Hindlimb muscle (tissue), 1 donor: ENCODE data around the gene SLC9A8. TPM values are rescaled to one million over a fixed set of nuclear protein-coding genes. Genes with fewer than 3 reads are reported as not detected.
"Not testable (repeated sequence)": the region's sequence is repeated elsewhere in the genome, so short reads cannot be mapped to it uniquely, and the experiment has no call there.

Experiments used
- DNase-seq: peaks from one replicate; pipeline ENCODE4 v3.0.0-alpha.2; 2013
- polyA plus RNA-seq: library from polyadenylated mRNA; unstranded; fragments of 120-200 nt; gene quantifications from one replicate; pipeline ENCODE4 v1.2.1, GENCODE V29; 2013; ENCODE audit not compliant: insufficient read length

SLC9A8 gene
- polyA plus RNA-seq, 1 donor = 6.7 TPM

DNA sequence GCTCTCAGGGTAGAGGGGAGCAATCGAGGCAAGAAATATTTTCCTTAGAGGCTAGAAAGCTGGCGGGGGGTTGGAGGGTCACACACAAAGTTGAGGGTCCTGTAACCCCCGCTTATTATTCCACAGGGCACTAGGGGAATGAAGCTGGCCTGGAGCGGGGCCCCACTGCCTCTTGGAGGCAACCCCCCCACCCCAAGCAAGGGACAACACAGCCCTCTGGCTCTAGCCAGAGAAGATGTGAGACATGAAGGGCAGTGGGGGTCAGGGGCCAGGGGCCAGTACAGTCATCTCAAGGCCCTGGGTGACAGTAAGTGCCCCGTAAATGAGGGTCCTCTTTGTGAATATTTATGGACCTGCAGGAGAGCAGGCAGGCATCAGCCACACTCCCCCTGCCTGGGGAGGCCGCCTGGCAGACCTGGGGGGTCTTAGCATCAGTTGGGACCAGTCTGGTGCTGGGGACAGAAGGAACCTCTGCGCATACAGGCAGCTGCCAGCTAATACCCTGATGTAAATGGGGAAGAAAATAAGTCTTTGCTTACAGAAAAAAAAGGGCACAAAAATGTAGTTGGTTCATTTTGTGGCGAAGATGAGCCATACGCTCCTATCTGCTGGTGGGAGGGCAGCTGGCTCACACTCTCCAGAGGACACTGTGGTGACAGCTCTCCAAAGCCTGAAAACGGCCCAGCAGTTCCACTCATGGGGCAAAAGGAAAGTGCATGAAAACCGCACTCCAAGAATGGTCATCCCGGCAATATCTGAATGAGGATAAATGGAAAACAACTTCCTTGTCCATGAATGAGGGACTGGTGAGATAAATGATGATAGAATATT, 80.8 kb downstream of the SLC9A8 start:
- no peak for DNase-seq

DNA sequence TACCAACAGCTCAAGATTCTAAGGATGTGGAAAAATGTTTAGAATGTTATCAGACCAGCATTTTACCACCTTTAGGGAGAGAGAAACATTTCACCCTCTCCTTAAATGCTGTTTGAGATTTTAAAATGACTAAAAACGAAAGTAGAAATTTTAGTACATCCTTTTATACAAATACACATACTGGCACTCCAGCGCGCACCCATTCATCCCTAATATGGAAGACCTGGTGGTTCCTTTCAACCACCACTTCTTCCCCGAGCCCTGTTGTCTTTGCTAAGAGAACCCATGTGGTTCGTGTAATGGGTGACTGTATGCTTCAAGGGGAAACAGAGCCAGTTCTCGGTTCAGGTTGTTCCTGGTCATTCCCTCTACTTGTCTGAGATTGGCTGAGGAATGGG, 81.4 kb downstream of the SLC9A8 start:
- no peak for DNase-seq

DNA sequence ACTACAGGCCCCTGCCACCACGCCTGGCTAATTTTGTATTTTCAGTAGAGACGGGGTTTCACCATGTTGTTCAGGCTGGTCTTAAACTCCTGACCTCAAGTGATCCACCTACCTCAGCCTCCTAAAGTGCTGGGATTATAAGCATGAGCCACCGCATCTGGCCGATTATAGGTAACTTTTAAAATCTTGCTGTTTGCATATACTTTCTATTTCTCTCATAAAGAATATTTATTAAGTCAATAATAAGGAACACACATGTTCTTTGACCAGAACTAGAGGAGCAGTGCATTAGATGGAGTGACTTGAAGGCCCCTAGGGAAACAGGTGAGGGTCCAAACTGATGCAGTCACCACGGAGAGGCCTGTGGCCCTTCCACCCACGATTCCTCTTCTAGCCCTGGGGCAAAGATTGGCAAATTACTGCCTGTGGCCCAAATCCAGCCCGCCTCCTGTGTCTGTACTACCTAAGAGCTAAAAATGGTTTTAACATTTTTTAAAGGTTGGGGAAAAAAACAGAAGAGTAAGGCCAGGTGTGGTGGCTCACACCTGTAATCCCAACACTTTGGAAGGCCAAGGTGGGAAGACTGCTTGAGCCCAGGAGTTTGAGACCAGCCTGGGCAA, 83.0 kb downstream of the SLC9A8 start:
- not testable (repeated sequence) for DNase-seq

DNA sequence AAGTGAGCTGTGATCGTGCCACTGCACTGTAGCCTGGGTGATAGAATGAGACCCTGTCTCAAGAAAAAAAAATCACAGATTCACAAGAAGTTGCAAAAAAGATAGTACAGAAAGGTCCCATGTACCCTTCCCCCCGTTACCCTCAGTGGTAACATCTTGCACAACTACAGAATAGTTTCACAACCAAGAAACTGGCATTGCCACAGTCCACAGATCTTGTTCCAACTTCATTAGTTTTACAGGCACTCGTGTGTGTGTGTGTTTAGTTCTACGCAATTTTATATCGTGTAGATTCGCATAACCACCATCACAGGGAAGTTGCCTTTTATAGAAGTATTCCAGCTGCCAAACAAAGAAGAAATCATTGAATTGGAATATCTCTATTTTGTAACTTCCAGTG, 83.6 kb downstream of the SLC9A8 start:
- DNase-seq = no peak

DNA sequence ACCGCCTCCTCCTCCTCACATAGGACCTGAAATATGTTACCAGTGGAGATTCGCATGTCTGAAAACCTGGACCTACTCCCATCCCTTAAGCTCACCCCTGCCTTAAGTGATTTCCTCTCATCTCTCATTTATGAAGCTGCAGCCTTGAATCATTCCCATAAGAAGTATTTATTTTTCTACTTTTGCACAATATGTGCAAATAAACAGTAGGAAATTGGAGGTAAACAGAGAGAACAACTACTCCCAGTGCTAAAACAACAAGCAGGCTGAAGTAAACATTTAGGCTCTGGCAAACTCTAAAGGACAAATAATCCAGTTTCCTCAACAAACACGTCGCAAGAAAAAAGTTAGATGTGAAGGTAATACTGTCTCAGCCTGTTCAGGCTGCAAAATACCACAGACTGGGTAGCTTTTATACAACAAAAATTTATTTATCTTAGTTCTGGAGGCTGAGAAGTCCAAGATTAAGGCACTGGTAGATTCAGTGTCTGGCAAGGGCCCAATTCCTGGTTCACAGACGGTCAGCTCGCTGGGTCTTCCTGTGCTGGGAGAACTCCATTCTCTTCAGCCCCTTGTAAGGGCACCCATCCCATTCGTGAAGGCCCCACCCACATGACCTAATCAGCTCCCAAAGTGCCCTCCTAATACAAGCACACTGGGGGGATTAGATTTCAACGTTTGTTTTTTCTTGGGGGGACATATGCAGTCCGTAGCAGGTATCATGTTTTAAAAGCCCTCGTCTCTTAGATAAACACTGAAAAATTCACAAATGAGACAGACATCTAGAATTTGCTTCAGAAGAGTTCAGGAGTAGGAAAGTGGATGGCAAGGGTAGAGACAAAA, 87.1 kb downstream of the SLC9A8 start:
- no peak for DNase-seq

DNA sequence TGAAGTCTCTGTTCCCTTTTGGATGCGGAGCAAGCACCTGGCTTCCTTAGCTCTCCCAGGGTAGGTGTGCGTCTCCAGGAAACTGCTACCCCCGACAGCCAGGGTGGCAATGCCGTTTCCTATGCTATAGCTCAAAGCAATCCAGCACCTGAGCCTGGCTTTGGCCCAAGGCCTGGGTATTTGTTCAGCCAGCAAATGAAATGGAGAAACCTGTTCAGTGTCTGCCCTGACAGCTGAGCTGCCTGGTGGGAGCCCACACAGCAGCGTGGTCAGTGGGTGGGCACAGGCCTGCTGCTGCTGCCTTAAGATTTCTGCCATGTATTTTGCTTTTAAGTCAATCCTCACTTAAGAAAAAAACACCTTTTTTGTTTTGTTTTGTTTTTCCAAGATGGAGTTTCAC, 89.0 kb downstream of the SLC9A8 start:
- DNase-seq = no peak

DNA sequence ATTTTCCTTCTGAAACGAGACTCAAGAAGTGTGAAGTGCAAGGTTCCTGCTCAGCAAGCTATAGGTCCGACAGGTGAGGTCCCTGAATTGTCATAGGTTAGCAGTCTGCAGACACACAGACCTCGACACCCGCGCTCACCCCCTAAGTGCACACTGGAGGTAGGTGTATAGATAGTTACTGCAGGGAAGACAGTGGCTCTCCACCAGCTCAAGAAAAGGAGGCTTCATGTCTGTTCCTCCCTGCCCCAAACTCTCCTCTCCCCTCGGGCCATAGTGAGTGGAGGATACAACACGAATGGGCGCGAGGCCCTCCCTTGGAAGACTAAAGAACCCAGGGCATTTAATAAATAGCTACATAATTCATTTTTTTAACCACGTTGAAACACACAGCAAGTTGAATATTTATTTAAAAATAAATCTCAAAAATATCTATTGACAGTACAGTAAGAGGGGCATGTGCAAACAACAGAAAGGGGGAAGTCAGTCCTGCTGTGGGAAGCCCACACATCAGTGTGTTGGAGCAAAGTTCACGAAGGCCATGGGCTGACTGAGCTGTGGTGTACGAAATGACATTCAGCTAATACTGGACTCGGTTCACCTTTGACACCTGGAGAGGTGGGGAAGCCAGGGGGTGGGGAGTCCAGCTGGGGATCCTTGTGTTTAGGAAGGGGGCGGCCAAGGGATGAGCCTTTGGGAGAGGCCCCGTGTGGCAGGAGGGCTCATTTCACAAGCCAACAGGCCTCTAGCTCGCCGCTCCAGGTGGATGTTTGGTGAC, 92.0 kb downstream of the SLC9A8 start:
- no peak for DNase-seq

DNA sequence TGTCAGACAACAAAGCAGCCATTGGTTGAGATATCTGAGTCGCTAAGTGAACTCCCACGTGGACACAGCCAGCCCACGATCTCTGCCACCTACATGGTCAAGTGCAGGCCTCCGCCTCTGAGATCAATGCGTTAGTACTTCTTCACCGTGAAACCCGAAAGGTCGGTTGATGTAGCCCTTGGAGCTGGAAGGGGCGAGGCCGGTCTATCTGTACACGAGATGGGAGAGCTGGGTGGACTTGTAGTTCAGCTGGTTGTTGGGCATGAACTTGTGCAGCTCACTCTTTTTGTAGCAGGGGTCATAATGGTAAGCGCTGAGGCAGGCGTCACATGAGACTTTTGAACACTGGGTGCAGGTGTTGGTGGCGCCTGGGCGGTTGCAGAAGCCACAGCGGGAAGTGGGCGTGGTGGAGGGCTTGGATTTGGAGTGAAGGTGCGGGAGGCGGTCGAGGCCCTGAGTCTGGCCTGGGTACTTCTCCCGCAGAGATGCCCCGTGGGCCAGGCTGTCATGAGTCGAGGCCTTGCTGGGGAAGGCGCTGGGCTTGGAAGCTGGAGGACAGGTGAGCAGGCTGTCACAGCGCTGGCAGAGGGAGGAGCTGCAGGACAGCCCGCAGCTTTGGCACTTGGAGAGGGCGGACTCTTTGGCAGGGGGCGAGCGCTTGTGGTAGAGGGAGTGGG, 92.9 kb downstream of the SLC9A8 start:
- no peak for DNase-seq

DNA sequence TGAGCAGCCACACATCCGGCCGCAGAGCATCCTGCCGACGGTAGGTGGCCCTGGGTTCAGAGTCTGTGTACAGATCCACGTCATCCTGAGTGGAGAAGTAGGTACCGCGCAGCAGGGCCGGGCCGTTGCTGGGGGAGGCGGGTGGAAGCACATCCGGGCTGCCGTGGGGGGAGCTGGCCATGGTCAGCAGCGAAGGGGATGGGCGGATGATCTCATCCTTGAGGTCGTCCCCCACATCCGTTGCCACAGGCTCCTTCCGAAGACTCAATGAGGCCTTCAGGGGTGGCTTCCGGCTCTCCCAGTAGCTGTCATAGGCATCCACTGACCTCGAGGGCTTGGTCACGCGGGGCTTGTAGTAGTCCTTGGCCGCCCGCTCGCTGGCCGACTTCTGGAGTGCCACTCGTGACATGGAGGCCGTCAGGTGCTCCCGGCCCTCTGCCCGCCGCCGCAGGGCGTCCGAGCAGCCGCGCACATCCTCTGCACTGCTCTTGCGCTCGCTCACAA, 93.5 kb downstream of the SLC9A8 start:
- DNase-seq = no peak

DNA sequence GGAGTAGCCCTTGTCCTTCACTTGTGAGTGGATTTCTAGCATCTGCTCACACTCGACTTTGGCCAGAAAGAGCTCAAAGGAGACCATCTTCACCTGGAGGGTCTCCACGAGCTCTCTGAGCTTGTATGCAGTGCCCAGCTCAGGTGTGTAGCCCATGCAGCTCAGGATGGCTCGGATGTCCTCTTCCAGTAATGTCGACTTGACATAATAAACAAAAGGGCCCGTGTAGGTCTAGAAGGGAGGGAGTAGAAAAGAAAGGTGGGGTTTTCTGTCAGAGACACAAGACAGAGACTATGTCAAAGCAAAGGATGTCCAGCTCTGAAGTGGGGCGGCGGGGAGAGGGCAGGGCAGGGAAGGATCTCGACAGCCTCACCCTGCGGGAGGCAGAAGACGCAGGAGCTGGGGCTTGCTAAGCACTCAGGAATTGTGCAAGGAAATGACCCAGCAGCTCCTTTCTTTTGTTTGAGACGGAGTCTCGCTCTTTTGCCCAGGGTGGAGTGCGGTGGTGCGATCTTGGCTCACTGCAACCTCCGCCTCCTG, 94.1 kb downstream of the SLC9A8 start:
- no peak for DNase-seq

DNA sequence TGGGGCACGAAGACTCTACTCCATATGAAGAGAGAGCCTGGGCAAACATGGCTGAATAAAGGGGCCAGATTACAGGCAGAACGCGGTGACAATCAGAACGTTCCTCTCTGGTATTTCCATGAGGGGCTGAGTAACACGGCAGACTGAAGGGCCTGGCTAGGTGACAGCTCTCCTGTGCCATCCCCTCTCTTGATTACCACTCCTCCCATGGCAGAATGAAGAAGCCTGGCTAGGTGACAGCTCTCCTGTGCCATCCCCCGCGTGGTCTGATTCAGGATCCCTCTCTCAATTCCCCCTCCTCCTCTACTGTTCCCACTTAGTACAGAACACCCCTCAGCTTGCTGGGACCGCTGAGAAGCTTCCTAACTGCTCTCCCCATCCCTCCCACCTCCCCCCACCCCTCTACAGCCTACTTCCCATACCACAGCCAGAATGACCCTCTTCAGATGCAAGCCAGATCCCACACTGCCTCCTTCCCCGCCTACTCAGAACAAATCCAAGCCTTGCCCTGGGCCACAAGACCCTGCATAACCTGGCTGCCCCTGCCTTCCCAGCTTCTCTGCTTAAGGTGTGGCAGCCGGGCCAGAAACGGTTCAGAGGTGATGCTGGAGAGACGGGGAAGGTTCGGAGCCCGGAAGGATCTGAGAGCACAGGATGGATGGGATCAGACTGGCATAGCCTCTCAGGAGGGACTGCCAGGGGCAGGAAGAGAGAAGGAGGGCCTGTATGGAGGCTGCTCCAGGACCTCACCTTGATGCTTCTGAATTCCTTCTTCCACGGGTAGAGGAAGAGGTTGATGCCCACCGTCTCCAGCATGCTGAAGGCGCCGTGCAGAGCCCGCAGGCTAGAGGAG, 95.0 kb downstream of the SLC9A8 start:
- no peak for DNase-seq

DNA sequence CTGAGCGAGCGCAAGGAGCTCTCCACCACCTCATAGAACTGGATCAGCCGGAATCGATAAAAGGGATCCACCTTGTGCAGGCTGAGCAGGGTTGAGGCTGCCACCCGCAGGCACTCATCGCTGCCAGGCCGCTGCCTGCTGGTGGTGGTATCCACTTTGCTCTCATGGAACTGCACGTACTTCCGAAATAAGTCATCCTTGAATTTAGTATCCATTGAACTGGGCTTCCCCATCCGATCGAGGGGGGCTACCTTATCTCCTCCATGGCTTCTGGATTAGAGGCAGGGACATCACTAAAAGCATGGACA, 95.6 kb downstream of the SLC9A8 start:
- DNase-seq = no peak

DNA sequence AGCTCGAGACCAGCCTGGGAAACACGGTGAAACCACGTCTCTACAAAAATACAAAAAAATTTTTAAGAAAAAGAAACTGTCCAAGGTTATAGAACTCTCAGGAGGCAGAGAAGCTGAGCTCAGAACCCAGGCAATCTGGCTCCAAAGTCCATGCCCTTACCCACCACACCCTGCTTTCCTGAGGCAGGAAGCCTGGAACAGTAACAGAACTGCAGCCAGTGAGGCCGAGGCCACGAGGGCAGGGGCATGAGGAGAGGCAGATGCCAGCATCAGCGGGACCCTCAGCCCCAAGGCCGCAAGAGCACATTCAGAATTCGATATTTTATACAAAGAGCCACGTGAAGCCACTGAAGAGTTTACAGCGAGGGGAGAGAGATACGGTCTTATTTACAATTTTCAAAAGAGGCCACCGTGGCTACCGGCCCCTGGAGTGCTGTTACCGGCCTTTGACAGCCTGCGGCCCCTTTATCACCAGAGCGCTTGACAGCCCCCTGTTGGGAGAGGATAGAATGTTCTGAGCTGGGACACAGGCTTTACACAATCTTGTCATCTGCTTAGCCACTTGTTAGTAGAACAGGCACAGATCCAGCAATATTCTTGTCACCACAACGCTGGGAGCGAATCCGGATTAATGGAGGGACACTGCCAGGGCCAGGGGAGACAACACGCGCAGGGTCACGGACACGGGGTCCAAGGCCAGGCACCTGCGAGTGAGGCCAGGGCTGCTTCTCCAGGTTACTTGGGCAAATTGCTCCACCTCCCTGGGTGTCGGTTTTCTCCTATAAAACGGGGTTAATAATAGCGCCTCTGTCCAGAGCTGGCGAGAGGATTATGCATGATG, 97.1 kb downstream of the SLC9A8 start:
- no peak for DNase-seq

DNA sequence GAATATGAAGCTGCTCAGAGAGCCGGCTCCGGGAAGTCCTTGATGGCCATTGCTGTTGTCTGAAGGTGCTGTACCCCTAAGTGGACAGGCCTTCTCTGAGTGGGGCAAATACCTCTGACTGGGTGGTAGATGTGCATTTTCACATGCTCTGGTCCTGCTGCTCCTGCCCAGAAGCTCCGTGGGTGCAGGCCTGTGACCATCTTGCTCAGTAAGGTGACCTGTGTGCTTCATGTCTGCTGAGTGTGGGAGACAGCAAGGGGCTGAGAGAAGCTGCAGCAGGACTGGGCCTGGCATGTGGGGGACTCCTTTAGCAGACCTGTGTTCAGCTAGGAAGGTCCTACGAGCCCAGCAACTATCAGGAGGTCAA, 97.7 kb downstream of the SLC9A8 start:
- DNase-seq = no peak

DNA sequence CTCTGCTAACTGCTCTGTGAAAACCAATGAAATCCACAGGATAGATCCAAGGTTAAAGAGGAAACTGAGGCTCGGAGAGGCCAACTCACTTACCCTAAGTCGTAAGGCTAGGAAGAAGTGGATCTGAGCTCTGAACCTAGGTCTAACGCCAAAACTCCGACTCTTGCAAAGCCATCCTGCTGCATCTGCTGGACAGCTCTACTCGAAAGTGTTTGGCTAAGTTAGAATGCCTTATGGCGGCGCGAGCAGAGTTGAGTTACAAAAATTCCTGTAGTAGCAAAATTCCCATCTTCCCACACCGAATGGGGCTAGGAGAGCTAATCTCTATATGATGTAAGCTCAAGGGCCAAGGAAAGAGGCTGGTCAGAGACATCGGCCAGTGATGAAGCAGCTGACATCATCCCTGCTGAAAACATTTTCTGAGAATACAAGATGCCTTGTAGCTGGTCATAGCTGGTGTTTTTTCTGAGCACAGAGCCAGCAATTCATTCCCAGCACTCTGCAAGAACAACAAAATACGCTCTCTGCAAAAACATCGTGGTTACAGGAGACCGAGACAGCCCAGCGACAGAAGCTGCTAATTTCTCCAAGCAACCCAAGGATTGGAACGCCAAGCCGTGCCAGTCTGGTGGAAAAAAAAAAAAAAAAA, 100.9 kb downstream of the SLC9A8 start:
- DNase-seq = no peak

DNA sequence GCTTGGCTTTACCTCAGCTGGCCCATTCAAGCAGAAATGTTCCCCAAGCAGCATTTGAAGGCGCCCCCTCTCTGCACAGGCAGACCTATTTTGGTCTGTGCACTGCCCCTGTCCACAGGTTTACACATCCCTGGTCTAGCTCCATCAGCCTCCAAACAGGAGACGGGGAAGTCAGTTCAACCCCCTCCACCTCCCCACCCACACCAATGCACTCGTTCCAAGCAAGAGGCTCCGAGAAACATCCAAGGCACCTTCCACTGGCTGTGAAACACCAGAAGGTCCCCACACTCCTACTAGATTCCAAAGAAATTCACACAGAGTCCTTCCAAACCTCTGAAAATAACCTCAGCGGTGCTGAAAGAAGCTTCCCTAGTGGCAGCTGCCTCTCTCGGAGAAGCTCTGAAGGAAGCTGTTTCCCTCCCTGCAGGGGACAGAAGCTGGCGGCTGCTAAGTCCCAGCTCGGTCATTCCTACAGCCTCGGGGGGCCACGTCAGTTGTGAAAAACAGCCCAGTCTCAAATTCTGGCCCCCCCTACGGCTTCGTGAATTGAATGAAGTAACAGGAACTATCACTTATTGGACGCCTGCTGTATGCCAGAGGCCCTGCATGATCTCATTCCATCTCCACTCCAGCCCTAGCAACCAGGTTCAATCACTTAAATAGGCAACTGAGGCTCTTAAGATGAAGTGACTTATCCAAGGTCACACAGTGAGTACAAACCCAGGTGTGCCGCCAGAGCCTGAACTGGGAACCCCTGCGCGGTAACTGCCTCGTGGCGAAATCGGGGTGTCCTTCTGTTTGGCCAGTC, 101.9 kb downstream of the SLC9A8 start:
- no peak for DNase-seq

DNA sequence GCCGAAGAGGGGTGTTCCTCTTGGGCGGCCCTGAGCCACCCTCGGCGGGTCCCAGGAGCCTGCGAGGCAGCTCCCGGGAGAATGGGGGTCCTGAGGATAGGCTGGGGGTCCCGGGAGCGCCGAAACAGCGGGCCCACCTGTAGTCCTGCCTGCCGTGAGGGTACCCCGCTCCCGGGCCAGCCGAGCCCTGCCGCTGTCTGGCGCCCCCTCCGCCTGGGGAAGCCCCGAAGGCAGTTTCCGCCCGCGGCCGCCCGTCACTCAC, 102.4 kb downstream of the SLC9A8 start:
- DNase-seq = no peak

DNA sequence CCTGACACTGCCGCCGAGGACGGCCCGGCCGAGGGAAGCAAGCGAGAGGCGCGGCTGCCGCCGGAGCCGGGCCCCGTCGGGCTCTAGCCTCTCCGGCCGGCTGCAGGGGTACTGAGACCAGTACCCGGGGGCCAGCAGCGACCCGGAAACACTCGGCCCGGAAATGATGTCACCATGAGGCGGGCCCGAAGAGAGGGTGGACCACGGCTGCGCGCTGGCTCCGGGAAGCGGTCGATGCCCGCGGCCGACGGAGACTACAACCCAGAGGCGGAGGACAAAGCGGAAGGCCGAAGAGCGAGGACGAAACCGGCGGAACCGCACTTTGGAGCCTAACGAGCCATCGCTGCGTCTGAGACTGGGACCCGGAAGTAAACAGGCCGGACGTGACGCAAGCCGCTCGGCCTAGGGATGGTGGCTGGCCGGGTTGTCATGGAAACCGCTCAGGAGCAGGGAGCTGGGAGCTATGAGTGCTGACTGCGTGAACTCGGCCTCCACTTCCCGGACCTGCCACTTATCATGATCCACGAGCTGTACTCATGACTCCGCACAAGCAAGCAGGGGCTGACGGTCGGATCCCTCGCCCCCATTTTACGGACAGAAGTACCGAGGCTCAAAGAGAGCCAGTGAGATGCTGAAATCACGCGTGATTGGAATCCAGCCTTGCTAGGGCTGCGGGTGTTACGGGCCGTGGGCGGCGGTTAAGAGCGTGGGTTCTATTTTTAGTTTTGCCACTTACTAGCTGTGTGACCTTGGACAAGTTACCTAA, 102.9 kb downstream of the SLC9A8 start, which contains the start of gene SPATA2:
Gene SPATA2 (minus strand): TSS at position 150 of the 766 bp plus-strand sequence. CDS start 7,039 bp downstream, outside the sequence.
- DNase-seq = peak; percentile 94
